ENCODE data around the gene ESRP2. TPM values are rescaled to one million over a fixed set of nuclear protein-coding genes. Genes with fewer than 3 reads are reported as not detected.

The ESRP2 gene
- total and polyA plus RNA-seq, 10 donors, result 0.02 to 0.35 (median 0.23) TPM; not detected in 2

- intact Hi-C loops (cut with DNase I; ENCODE audit: low total_unique reads), result no loop called here
- 77 to 94% (median 84%) methylated on average over 4 of the region's 4 CpGs for WGBS, 5 donors
- Histone ChIP-seq H3K27ac (peak overlapping the region in 5 of 8 donors; percentile 8 to 87 (median 39)), H3K27me3 (replicated peaks in 1 of 7) (no peaks in the 10 kb centered on the region), H3K36me3 (peaks cover 0 to 46% (median 18%) of the 10 kb centered on the region in 6 donors), H3K4me1 (peaks cover 13 to 77% (median 33%) of the 10 kb centered on the region in 6 donors), H3K4me3 (peak overlapping the region in 2 of 8 donors; percentile 3 to 97), H3K9me3 (no peaks in the 10 kb centered on the region)
- no peak for DNase-seq
- no peak for TF ChIP-seq POLR2AphosphoS5 (IDR thresholded peaks at IDR 0.05)
- no peak for TF ChIP-seq CTCF (IDR thresholded peaks at IDR 0.05 in 8 of 11, conservative IDR thresholded peaks at IDR 0.05 in 3 of 11)
- no peak for TF ChIP-seq POLR2A (IDR thresholded peaks at IDR 0.05)
Observed at GRCh38 chr16:68247932-68248331, 12.0 kb upstream of the ESRP2 start.

- Histone ChIP-seq H3K27ac (peak overlapping the region in 5 of 8 donors; percentile 8 to 87 (median 39)), H3K27me3 (replicated peaks in 1 of 7) (no peaks in the 10 kb centered on the region), H3K4me3 (peak overlapping the region in 4 of 8 donors; percentile 3 to 97 (median 85)), H3K36me3 (peaks cover 0 to 40% (median 14%) of the 10 kb centered on the region in 6 donors), H3K4me1 (peaks cover 13 to 73% (median 33%) of the 10 kb centered on the region in 6 donors), H3K9me3 (no peaks in the 10 kb centered on the region)
- 64 to 80% (median 76%) methylated on average over 4 of the region's 4 CpGs for WGBS, 5 donors
- intact Hi-C loops (cut with DNase I; ENCODE audit: low total_unique reads), result no loop called here
- no peak for TF ChIP-seq POLR2A (IDR thresholded peaks at IDR 0.05)
- peak; percentile 20 to 43 (median 27) for TF ChIP-seq POLR2AphosphoS5 (IDR thresholded peaks at IDR 0.05)
- DNase-seq, result no peak
Observed at GRCh38 chr16:68247400-68247799, 11.5 kb upstream of the ESRP2 start.

- Histone ChIP-seq H3K4me1 (peaks cover 13 to 65% (median 33%) of the 10 kb centered on the region in 6 donors), H3K9me3 (no peaks in the 10 kb centered on the region), H3K4me3 (peak overlapping the region in 5 of 8 donors; percentile 81 to 97 (median 89)), H3K27me3 (replicated peaks in 1 of 7) (no peaks in the 10 kb centered on the region), H3K27ac (peak overlapping the region in 4 of 8 donors; percentile 11 to 87 (median 81)), H3K36me3 (peaks cover 0 to 33% (median 8%) of the 10 kb centered on the region in 6 donors)
- no peak for TF ChIP-seq POLR2AphosphoS5 (IDR thresholded peaks at IDR 0.05)
- TF ChIP-seq POLR2A (IDR thresholded peaks at IDR 0.05), result no peak
- TF ChIP-seq CTCF (IDR thresholded peaks at IDR 0.05 in 8 of 11, conservative IDR thresholded peaks at IDR 0.05 in 3 of 11), result no peak
- intact Hi-C loops (cut with DNase I; ENCODE audit: low total_unique reads), result no loop called here
- 81 to 98% (median 89%) methylated on average over 5 of the region's 5 CpGs for WGBS, 5 donors
- no peak for DNase-seq
Observed at GRCh38 chr16:68246666-68247065, 10.7 kb upstream of the ESRP2 start.

- intact Hi-C loops (cut with DNase I; ENCODE audit: low total_unique reads), result no loop called here
- 85 to 89% (median 86%) methylated on average over 7 of the region's 7 CpGs for WGBS, 5 donors
- H3K36me3 ChIP-seq, result peaks cover 0 to 28% (median 8%) of the 10 kb centered on the region in 6 donors
- peak; percentile 73 for DNase-seq
- H3K27me3 ChIP-seq (replicated peaks in 1 of 7), result no peaks in the 10 kb centered on the region
- peaks cover 13 to 60% (median 33%) of the 10 kb centered on the region in 6 donors for H3K4me1 ChIP-seq
- TF ChIP-seq POLR2A (IDR thresholded peaks at IDR 0.05) (no peak), POLR2AphosphoS5 (IDR thresholded peaks at IDR 0.05) (no peak), CTCF (IDR thresholded peaks at IDR 0.05 in 8 of 11, conservative IDR thresholded peaks at IDR 0.05 in 3 of 11) (no peak)
- peak overlapping the region in 4 of 8 donors; percentile 68 to 87 (median 81) for H3K27ac ChIP-seq
- peak overlapping the region; percentile 81 to 99 (median 93) for H3K4me3 ChIP-seq
- H3K9me3 ChIP-seq, result no peaks in the 10 kb centered on the region
Observed at GRCh38 chr16:68246121-68246520, 10.2 kb upstream of the ESRP2 start.

Measured in spleen (tissue), 11 donors.